ENCODE results near the gene TRIM47.
A peak's percentile ranks its signal among the peaks of the same experiment; 100 is the strongest.

The TRIM47 gene

GRCh38 chr17:75908201-75908600, 29.8 kb upstream of the TRIM47 start:
- DNase-seq, result no peak

- no peak for DNase-seq
Observed at GRCh38 chr17:75906143-75906884, 27.9 kb upstream of the TRIM47 start.

GRCh38 chr17:75904749-75905521, 26.6 kb upstream of the TRIM47 start, which contains the start of gene MRPL38:
TSS of gene MRPL38 (minus strand) at chr17:75904884. CDS start at chr17:75904875, 9 bp downstream.
- DNase-seq, result peak; percentile 89

- no peak for DNase-seq
Observed at GRCh38 chr17:75902406-75902805, 24.0 kb upstream of the TRIM47 start.

GRCh38 chr17:75901727-75902126, 23.3 kb upstream of the TRIM47 start:
- no peak for DNase-seq

- DNase-seq, result no peak
Observed at GRCh38 chr17:75900691-75901533, 22.5 kb upstream of the TRIM47 start.

GRCh38 chr17:75899767-75900468, 21.5 kb upstream of the TRIM47 start:
- DNase-seq, result no peak

- DNase-seq, result no peak
Observed at GRCh38 chr17:75899353-75899752, 21.0 kb upstream of the TRIM47 start.

- DNase-seq, result no peak
Observed at GRCh38 chr17:75898791-75899190, 20.4 kb upstream of the TRIM47 start.

- no peak for DNase-seq
Observed at GRCh38 chr17:75898065-75898464, 19.7 kb upstream of the TRIM47 start.

- DNase-seq, result no peak
Observed at GRCh38 chr17:75897160-75898019, 19.0 kb upstream of the TRIM47 start.

GRCh38 chr17:75896415-75897159, 18.2 kb upstream of the TRIM47 start, which contains the start of gene TRIM65:
TSS of gene TRIM65 (minus strand) at chr17:75896951. CDS start at chr17:75896937, 14 bp downstream.
- peak; percentile 54 for DNase-seq

- no peak for DNase-seq
Observed at GRCh38 chr17:75895370-75896155, 17.2 kb upstream of the TRIM47 start.

GRCh38 chr17:75894049-75894733, 15.8 kb upstream of the TRIM47 start:
- no peak for DNase-seq

- no peak for DNase-seq
Observed at GRCh38 chr17:75893305-75894048, 15.1 kb upstream of the TRIM47 start.

- DNase-seq, result no peak
Observed at GRCh38 chr17:75892556-75893224, 14.3 kb upstream of the TRIM47 start.

- DNase-seq, result no peak
Observed at GRCh38 chr17:75891605-75892555, 13.5 kb upstream of the TRIM47 start.

Measured in amniotic stem cell (primary cell).